Mesenchymal stem cell (in vitro differentiated cells and primary cell): ENCODE measurements around the gene PCLAF.
"Not testable (repeated sequence)": the region's sequence is repeated elsewhere in the genome, so short reads cannot be mapped to it uniquely, and the experiment has no call there.

ENCODE experiments used
- DNase-seq: peaks from one replicate; pipeline ENCODE4 v3.0.0-alpha.2; 2013
- H2AFZ ChIP-seq: one replicate; pipeline ENCODE4 v1.6.1; 2013; ENCODE audit warnings: low read depth, mild to moderate bottlenecking, control low read depth, inconsistent platforms, low read length, moderate library complexity
- H2AK5ac ChIP-seq: 2 replicates; pipeline ENCODE4 v1.6.1; 2013; ENCODE audit warnings: low read length, moderate library complexity, mild to moderate bottlenecking, inconsistent platforms; ENCODE audit not compliant: severe bottlenecking
- H2BK120ac ChIP-seq: one replicate; pipeline ENCODE4 v1.6.1; 2013; ENCODE audit warnings: low read depth, mild to moderate bottlenecking, inconsistent platforms, low read length, moderate library complexity
- H2BK12ac ChIP-seq, 2 experiments: one replicate each; pipeline ENCODE4 v1.6.1; 2013; ENCODE audit warnings: inconsistent platforms in 2 of 2, low read length in 2 of 2, mild to moderate bottlenecking in 2 of 2, moderate library complexity in 2 of 2, control low read depth in 1 of 2
- H2BK15ac ChIP-seq: one replicate; pipeline ENCODE4 v1.6.1; 2013; ENCODE audit warnings: mild to moderate bottlenecking, low read depth, inconsistent platforms; ENCODE audit not compliant: poor library complexity, severe bottlenecking
- H2BK5ac ChIP-seq: 2 replicates; pipeline ENCODE4 v1.6.1; 2013; ENCODE audit warnings: low read depth, mild to moderate bottlenecking, low read length, control low read depth, inconsistent platforms; ENCODE audit not compliant: poor library complexity, severe bottlenecking
- H3K14ac ChIP-seq, 2 experiments: one replicate each; pipeline ENCODE4 v1.6.1; 2013; ENCODE audit warnings: inconsistent platforms in 2 of 2, low read length in 2 of 2, control low read depth in 1 of 2, mild to moderate bottlenecking in 1 of 2, moderate library complexity in 1 of 2
- H3K18ac ChIP-seq, 2 experiments: one replicate each; pipeline ENCODE4 v1.6.1; 2013; ENCODE audit warnings: inconsistent platforms in 2 of 2, low read length in 2 of 2, control low read depth in 1 of 2, low read depth in 1 of 2, mild to moderate bottlenecking in 1 of 2
- H3K23ac ChIP-seq, 2 experiments: one replicate each; pipeline ENCODE4 v1.6.1; 2013; ENCODE audit warnings: inconsistent platforms in 2 of 2, low read length in 2 of 2, mild to moderate bottlenecking in 2 of 2, moderate library complexity in 2 of 2, control low read depth in 1 of 2
- H3K27ac ChIP-seq: 2 replicates; pipeline ENCODE4 v1.5.1; 2013; ENCODE audit warnings: mild to moderate bottlenecking, moderate library complexity, low read length, control low read depth, inconsistent platforms; ENCODE audit not compliant: poor library complexity, severe bottlenecking
- H3K27me3 ChIP-seq, 2 experiments: 2 replicates each; pipeline versions ENCODE4 v1.6.1 to v1.7.0; 2013; ENCODE audit warnings: low read length in 2 of 2, mild to moderate bottlenecking in 2 of 2, moderate library complexity in 2 of 2, control low read depth in 1 of 2, inconsistent platforms in 1 of 2; ENCODE audit not compliant: control insufficient read depth in 1 of 2, insufficient read depth in 1 of 2
- H3K36me3 ChIP-seq, 2 experiments: 2 replicates each; pipeline versions ENCODE4 v1.6.1 to v1.7.0; 2013; ENCODE audit warnings: low read length in 2 of 2, control low read depth in 1 of 2, inconsistent platforms in 1 of 2, low read depth in 1 of 2, mild to moderate bottlenecking in 1 of 2; ENCODE audit not compliant: insufficient read depth in 2 of 2, control insufficient read depth in 1 of 2
- H3K4ac ChIP-seq, 2 experiments: one replicate each; pipeline ENCODE4 v1.6.1; 2013; ENCODE audit warnings: inconsistent platforms in 2 of 2, low read length in 2 of 2, mild to moderate bottlenecking in 2 of 2, moderate library complexity in 2 of 2, control low read depth in 1 of 2, low read depth in 1 of 2
- H3K4me1 ChIP-seq: 2 replicates; pipeline ENCODE4 v1.6.1; 2013; ENCODE audit warnings: low read depth, low read length, control low read depth; ENCODE audit not compliant: control insufficient read depth, insufficient read depth
- H3K4me2 ChIP-seq: 2 replicates; pipeline ENCODE4 v1.6.1; 2013; ENCODE audit warnings: low read length, mild to moderate bottlenecking, inconsistent platforms; ENCODE audit not compliant: poor library complexity, severe bottlenecking
- H3K4me3 ChIP-seq, 2 experiments: 2 replicates each; pipeline versions ENCODE4 v1.5.1 to v1.7.0; 2013; ENCODE audit warnings: low read length in 2 of 2, mild to moderate bottlenecking in 2 of 2, control low read depth in 1 of 2, low read depth in 1 of 2; ENCODE audit not compliant: insufficient read depth in 1 of 2
- H3K79me1 ChIP-seq: replicated peaks from 2 replicates; pipeline ENCODE4 v1.6.1; 2013; ENCODE audit warnings: mild to moderate bottlenecking, control low read depth, low read length, inconsistent platforms; ENCODE audit not compliant: poor library complexity, severe bottlenecking
- H3K9ac ChIP-seq: 2 replicates; pipeline ENCODE4 v1.7.0; 2013; ENCODE audit warnings: mild to moderate bottlenecking, low read length, moderate library complexity
- H3K9me3 ChIP-seq: 2 replicates; pipeline ENCODE4 v1.7.0; 2013; ENCODE audit warnings: mild to moderate bottlenecking, low read length; ENCODE audit not compliant: control insufficient read depth
- H4K8ac ChIP-seq: one replicate; pipeline ENCODE4 v1.6.1; 2013; ENCODE audit warnings: inconsistent platforms, mild to moderate bottlenecking, low read length, moderate library complexity
- H4K91ac ChIP-seq: one replicate; pipeline ENCODE4 v1.6.1; 2013; ENCODE audit warnings: mild to moderate bottlenecking, low read length, inconsistent platforms
- WGBS: methylation state at CpG from one replicate; pipeline ENCODE4 v1.1.7; 2013; ENCODE audit warnings: mixed read lengths; 5-methylcytosine and 5-hydroxymethylcytosine counted together

Gene PCLAF

GRCh38 chr15:64380130-64380870 is 941 bp downstream of the PCLAF start:
- H2BK12ac ChIP-seq, H2BK15ac ChIP-seq, H3K23ac ChIP-seq, DNase-seq, H3K14ac ChIP-seq, H3K18ac ChIP-seq, H3K4me1 ChIP-seq, H3K36me3 ChIP-seq, H4K91ac ChIP-seq, H3K79me1 ChIP-seq, H2BK5ac ChIP-seq, H3K4ac ChIP-seq, H2AK5ac ChIP-seq, H2BK120ac ChIP-seq, H3K27me3 ChIP-seq, H3K27ac ChIP-seq, H4K8ac ChIP-seq, H3K9me3 ChIP-seq, H2AFZ ChIP-seq: not testable (repeated sequence)
- Histone ChIP-seq H3K4me3 (peak overlapping the region in 1 of 2 experiments; percentile 90), H3K9ac (peak overlapping the region; percentile 80), H3K4me2 (peak overlapping the region; percentile 96)
- WGBS, result 60% methylated on average over 10 of the region's 11 CpGs

- no peak overlapping the region for H3K23ac ChIP-seq
- peak overlapping the region; percentile 51 for H3K27ac ChIP-seq
- H2BK15ac ChIP-seq, result peak overlapping the region; percentile 28
- peak overlapping the region in 1 of 2 experiments; percentile 56 for H3K4ac ChIP-seq
- H3K18ac ChIP-seq, result peak overlapping the region; percentile 35 to 62
- H3K4me2 ChIP-seq, result no peak overlapping the region
- no peak overlapping the region for H2AK5ac ChIP-seq
- H3K79me1 ChIP-seq, result peaks cover 6% of the 10 kb centered on the region
- H3K27me3 ChIP-seq, result no peaks in the 10 kb centered on the region
- H4K91ac ChIP-seq, result no peak overlapping the region
- H3K4me1 ChIP-seq, result peaks cover 9% of the 10 kb centered on the region
- H4K8ac ChIP-seq, result peak overlapping the region; percentile 49
- H2AFZ ChIP-seq, result no peak overlapping the region
- H2BK120ac ChIP-seq, result no peak overlapping the region
- no peaks in the 10 kb centered on the region for H3K9me3 ChIP-seq
- H2BK12ac ChIP-seq, result peak overlapping the region in 1 of 2 experiments; percentile 54
- H3K36me3 ChIP-seq, result no peaks in the 10 kb centered on the region
- H2BK5ac ChIP-seq, result no peak overlapping the region
- H3K9ac ChIP-seq, result no peak overlapping the region
- no peak for DNase-seq
- no peak overlapping the region for H3K14ac ChIP-seq
- H3K4me3 ChIP-seq, result no peak overlapping the region
- WGBS, result 67% methylated on average over 7 of the region's 9 CpGs
Observed at GRCh38 chr15:64379216-64379960, 1.9 kb downstream of the PCLAF start.

- Histone ChIP-seq H4K91ac (no peak overlapping the region), H2BK5ac (no peak overlapping the region), H3K4ac (no peak overlapping the region), H2BK15ac (no peak overlapping the region), H3K79me1 (peaks cover 7% of the 10 kb centered on the region), H3K18ac (no peak overlapping the region), H3K4me3 (no peak overlapping the region), H2BK120ac (no peak overlapping the region), H3K9ac (no peak overlapping the region), H3K27ac (no peak overlapping the region), H2AFZ (no peak overlapping the region), H3K9me3 (no peaks in the 10 kb centered on the region), H3K14ac (no peak overlapping the region), H3K23ac (no peak overlapping the region), H3K36me3 (no peaks in the 10 kb centered on the region), H3K4me1 (peaks cover 1% of the 10 kb centered on the region), H2BK12ac (no peak overlapping the region), H3K27me3 (no peaks in the 10 kb centered on the region), H4K8ac (no peak overlapping the region), H3K4me2 (no peak overlapping the region), H2AK5ac (no peak overlapping the region)
- 98% methylated on average over 7 of the region's 8 CpGs for WGBS
- DNase-seq, result no peak
Observed at GRCh38 chr15:64373360-64373759, 7.9 kb downstream of the PCLAF start.

GRCh38 chr15:64371383-64371782 is 9.9 kb downstream of the PCLAF start:
- not testable (repeated sequence) for H2BK120ac ChIP-seq, H3K4me1 ChIP-seq, H4K8ac ChIP-seq, H3K4me2 ChIP-seq, H2AK5ac ChIP-seq, H3K4ac ChIP-seq, H3K9me3 ChIP-seq, H3K23ac ChIP-seq, H4K91ac ChIP-seq, H2AFZ ChIP-seq, H3K9ac ChIP-seq, H3K27ac ChIP-seq, H3K27me3 ChIP-seq, H3K18ac ChIP-seq, H2BK12ac ChIP-seq, H2BK5ac ChIP-seq, H3K4me3 ChIP-seq, H3K14ac ChIP-seq, H3K79me1 ChIP-seq, H3K36me3 ChIP-seq, DNase-seq, H2BK15ac ChIP-seq
- WGBS, result 98% methylated on average over 8 of the region's 8 CpGs
